Activated CD4-positive, alpha-beta T cell treated with anti-CD3 and anti-CD28 coated beads for 24 hours (primary cell): ENCODE data around the gene LRRC8E.

Source experiments
- DNase-seq, 2 donors: peaks; one replicate each; pipeline ENCODE4 v3.0.0-alpha.2; 2020; ENCODE audit warnings: low read depth in 2 of 2

The LRRC8E gene

GRCh38 chr19:7888145-7888825, at the start of gene LRRC8E:
TSS of gene LRRC8E (plus strand) at chr19:7888510. CDS start at chr19:7895604, 7,094 bp downstream.
- DNase-seq: peak in 1 of 2 donors; percentile 46

GRCh38 chr19:7839476-7839875, 48.8 kb upstream of the LRRC8E start:
- DNase-seq: no peak

GRCh38 chr19:7840629-7841028, 47.7 kb upstream of the LRRC8E start:
- DNase-seq: no peak

GRCh38 chr19:7841751-7842660, 46.3 kb upstream of the LRRC8E start:
- no peak for DNase-seq

- no peak for DNase-seq
These were observed 45.5 kb upstream of the LRRC8E start for GRCh38 chr19:7842661-7843294.

- no peak for DNase-seq
These were observed 44.8 kb upstream of the LRRC8E start for GRCh38 chr19:7843521-7843920.

GRCh38 chr19:7844405-7844804, 43.9 kb upstream of the LRRC8E start:
- DNase-seq: no peak

- DNase-seq: no peak
These were observed 43.4 kb upstream of the LRRC8E start for GRCh38 chr19:7844951-7845350.

GRCh38 chr19:7845390-7846154, 42.7 kb upstream of the LRRC8E start:
- DNase-seq: no peak

GRCh38 chr19:7846155-7846646, 42.1 kb upstream of the LRRC8E start:
- no peak for DNase-seq

- DNase-seq: no peak
These were observed 40.6 kb upstream of the LRRC8E start for GRCh38 chr19:7847664-7848063.

- no peak for DNase-seq
These were observed 39.4 kb upstream of the LRRC8E start for GRCh38 chr19:7848779-7849457.

GRCh38 chr19:7849631-7849999, 38.7 kb upstream of the LRRC8E start:
- no peak for DNase-seq

GRCh38 chr19:7850000-7850813, 38.1 kb upstream of the LRRC8E start:
- no peak for DNase-seq

GRCh38 chr19:7850945-7851622, 37.2 kb upstream of the LRRC8E start:
- DNase-seq: no peak

- DNase-seq: no peak
These were observed 36.4 kb upstream of the LRRC8E start for GRCh38 chr19:7851623-7852500.

GRCh38 chr19:7852851-7853769, 35.2 kb upstream of the LRRC8E start:
- DNase-seq: peak; percentile 51 to 65

GRCh38 chr19:7853770-7854128, 34.6 kb upstream of the LRRC8E start:
- DNase-seq: no peak
